Activated T-helper 1 cell treated with anti-CD3 and anti-CD28 coated beads, Interleukin-2, amount 50 U/mL, for 16 hours (primary cell): ENCODE measurements around the gene RGS12.

ENCODE experiments used
- DNase-seq, 2 donors: peaks; one replicate each; pipeline ENCODE4 v3.0.0-alpha.2; 2020; ENCODE audit warnings: low read depth in 1 of 2, low spot score in 1 of 2

Gene RGS12

DNA sequence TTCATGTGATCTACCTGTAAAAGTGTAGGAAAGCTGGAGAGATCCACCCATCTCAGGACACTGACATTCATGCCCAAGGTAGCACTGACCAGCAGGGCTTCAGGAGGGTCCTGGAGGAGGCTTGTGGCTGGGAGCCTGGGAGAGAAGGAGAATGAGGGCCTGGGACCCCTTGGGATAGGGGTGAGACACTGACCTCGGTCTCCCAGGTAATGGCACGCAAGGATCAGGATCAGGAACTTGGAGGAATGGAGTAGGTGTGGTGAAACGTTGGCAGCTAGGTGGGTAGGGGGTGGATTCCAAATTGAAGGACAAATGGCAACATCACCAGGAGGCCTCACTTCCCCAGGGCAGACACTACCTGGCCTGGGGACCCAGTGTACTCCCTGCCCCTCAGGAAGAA lies 12.4 kb upstream of the RGS12 start:
- no peak for DNase-seq

DNA sequence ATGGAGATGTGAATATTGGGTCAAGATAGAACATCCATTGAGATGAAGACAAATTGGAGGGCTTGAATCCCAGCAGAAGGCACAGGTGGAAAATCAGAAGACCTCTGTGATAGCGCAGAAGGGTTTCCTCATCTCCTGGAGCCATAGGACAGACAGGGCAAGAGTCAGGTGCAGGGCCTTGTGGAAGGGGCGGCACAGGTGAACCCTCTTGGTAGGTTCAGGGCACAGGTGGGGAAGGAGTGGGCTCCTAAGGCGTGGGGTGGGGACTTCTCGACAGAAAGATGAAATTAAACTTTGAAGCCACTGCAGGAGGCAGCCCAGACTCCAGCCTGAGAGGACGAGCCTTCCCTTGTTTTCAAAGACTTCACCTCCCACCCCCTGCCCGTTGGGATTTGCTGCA lies 9.3 kb upstream of the RGS12 start:
- DNase-seq: no peak

DNA sequence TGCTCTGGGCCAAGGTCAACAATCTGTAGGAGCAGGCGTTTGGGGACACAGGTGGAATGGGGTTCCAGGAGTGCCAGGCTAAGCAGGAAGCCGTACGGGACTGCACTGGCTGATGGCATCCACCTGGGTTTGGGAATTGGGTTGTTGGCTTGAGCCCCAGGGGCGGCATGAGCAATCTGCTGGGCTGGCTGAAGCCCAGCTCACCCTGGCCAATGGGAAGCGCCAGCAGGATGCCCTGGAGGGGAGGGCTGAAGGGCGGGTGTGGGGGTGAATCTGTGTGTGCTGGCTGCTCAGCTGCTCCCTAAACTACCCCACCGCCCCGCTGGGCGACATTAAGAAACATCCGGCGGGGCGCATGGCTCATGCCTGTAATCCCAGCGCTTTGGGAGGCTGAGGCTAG lies 8.9 kb upstream of the RGS12 start:
- no peak for DNase-seq

DNA sequence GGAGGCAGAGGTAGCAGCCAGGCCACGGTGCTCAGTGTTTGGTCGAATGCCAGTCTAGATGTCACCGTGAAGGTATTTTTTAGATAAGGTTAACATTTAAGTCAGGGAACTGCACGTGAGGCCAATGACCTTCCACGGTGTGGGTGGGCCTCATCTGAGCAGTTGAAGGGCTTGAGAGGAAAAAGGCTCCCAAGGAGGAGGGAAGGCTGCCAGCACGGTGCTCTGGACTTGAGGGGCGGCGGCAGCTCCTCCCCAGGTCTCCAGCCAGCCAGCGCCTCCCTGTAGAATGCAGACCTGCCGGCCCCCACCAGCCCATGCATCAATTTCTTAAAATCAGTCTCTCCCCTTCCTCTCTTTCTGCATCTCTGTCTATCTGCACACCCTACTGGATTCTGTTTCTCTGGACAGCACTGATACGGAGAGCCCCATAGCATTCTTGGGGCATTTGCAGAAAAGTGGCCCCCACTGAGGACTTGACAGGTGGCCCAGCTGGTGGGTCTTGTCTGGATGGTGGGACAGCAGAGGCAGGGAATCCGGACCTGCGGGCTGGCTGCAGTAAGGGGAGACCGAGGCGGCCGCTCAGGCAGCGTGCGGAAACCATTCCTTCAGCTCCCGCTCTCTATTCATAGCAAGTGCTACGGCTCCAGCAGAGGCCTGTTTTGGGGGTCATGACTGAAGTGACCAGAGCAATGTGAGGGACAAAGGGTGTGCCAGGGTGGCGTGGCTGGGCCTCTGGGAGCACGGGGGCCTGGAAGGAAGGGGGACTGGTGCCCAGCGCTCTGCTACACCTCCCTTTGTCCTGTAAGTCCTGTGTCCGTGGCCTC lies 7.9 kb upstream of the RGS12 start:
- DNase-seq: no peak

DNA sequence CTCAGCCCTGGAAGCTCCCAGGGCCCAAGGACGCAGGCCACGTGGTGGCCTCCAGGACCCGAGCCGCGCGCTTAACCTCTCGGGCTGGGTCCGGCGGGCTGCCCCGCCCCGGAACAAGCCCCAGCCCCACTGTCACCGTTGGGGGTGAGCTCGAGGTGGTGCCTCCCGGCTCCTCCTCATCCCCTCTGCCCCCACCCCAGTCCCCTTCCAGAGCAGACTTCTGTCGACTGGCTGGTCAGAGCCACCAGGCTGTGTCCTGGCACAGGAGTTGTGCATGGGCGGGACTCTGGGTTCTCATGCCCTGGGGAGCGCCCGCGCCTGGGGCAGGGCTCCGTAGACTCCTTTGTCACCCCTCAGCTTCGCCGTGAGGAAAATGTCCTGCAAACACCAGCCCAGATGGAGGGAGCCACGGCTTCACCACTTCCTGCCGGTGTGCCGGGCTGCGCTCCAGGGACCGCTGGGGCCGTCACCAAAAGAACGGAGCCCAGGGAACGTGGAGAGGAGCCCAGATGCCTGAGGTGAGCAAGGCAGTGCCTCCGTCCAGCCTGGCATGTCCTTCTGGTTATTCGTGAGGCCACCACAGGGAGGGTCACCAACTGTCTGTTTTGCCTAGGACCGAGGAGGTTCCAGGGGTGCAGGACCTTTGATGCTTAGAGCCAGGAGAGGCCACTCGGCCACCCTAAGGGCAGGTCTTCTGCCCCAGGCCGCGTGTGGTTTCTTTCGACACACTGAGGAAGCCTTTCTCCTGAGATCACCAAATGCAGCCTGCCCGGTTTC lies 7.1 kb upstream of the RGS12 start:
- DNase-seq: no peak

DNA sequence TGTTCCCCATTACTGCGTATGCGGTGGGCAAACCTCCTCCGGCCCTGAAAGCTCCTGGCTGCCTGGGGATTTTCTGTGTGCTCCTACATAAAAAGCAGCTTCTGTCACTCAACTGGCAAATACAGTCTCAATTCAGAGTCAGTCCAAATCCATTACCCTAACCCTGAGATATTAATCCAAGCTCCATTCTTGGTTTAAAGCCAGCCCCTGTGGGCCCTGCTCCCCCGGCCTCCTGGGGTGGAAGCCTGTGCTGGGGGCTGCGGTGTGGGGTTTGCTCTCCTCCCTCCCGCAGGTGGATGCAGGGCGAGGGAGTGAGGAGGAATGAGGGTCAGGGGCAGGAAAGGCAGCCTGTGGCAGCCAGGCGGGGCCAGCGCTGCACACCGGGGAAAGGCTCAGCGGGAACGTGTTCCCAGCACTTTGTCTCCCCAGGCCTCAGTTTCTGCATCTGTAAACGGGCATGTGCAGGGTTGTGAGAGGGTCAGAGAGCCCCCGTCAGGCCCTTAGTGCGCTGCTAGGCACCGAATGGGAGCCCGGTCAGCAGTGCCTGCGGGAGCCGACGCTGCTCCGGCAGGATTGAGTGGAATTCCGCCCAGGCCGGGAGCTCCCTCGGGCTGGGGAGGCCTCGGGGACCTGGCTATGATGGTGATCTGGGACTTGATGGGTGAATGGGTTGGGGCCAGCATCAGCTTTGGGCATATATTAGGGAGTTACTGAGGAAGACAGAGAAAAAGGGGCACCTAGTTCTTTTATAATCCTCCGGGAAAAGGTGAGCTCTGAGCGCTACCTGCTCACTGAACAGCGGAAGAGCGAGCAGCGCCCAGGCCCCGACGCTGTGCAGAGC lies 6.3 kb upstream of the RGS12 start:
- no peak for DNase-seq

DNA sequence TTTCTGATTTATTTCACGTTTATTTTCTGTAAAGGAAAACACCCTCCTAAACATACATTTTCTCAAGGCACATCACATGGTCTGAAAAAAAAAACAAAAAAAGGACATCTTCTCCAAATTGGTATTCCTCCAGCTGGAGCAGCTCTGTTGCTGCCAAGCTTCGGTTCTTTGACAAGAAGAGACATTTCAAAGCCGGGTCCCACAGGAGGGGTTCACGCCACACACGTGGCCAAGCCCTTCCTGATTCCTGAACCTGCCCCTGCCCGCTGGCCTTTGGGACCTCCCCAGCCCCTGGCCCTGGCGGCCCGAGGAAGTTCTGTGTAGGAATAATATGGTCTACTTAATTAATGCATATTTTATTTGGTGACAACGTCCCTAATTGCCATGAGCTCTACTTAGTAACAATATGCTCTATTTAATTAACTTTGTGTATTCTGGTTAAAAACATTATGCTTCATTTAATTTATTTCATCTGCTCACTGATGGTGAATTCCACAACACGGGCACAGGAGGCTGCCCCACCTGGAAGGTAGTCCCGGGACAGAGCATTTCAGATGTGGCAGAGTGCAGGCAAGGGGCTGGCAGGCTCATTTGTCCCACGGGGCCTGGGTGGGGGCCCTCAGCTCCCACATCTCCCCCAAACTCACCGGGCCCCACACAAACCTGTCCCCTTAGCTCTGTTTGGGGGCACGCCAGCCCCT lies 5.4 kb upstream of the RGS12 start:
- no peak for DNase-seq

DNA sequence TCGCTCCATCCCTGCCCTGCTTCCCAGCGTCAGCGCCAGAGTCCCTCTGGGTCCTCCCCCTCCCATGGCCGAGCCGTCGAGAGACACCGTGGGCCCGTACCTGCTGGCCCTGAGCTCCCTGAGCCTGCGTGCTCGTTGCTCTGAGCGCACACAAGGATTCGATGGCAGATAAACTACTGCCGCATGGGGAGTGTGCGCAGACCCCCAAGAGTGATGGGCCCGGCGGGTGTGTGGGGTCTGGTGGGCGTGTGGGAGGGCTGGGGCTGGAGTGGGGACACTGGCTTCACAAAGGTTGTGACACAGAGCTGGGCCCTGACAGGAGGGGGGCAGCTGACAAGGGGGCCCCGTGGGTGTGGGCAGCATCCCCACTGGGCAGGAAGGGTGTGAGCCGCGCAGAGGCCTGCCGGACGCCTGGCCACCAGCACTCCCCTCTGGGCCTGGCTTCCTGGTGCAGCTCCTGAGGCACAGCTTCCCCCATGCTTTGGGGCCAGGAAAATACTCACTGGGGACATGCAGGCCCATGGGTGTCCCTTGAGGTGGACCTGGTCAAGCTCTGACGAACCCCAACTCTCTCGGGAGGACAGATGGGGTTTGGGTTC lies 4.8 kb upstream of the RGS12 start:
- DNase-seq: no peak

DNA sequence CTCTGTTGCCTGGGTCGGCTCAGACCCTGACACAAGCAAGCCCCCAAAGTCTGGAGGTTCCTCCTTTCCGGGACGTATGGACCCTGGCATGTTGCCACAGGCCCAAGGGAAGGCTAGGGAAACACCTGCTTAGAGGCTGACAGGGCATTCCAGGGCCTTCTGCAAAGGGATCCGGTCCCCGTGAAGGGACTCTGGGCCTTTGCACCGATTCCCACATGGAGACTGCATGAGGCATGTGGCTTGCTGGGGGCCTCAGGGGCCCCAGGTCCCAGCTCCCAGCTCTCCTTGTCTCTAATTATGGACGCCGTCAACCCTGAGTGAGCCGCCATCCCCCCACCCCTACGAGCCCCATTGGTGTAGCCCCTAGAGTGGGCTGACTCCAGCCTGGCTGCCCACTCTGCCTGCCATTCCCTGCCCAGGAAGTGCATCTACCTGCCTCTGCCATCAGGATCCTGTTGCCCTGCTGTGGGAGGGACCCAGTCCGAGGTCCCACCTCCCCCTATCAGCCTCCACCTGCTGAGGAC lies 4.2 kb upstream of the RGS12 start:
- no peak for DNase-seq

DNA sequence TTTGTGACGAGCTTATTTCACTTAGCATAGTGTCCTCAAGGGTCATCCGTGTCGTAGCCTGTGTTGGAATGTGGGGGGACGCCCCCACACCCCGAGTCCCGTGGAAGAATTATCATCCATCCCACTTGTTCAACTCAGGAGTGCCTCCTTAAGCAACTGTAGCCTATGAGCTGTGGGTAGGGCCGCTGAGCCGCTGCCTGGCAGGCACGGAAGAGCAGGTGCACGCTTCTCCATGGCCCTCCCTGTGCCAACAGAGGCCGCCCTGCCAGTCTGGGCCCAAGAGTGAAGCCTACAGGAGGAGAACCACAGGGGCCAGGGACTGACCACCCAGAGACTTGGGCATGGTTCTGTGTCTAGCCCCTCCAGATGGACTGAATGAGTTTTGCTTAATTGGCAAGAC lies 2.3 kb upstream of the RGS12 start:
- DNase-seq: no peak

DNA sequence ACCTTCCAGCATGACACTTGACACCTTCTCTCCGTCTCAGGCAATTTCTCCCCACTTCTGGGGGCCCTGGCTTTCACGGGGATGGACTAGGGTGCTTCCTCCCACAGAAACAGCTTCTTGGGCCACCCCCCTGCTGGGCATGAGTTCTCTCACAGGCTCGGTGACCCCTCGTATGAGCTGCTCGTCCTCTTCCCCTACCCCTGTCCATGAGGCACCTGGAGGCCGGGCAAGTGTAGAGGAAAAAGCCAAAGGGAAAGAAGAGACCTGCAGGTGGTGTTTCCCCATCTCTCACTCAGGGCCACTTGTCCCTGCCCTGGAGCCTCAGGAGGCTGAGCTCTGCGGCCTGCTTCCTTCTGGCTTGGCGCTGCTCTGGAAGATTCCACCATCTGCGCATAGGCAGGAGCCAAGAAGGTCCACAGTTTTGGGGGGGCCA lies 1.9 kb upstream of the RGS12 start:
- no peak for DNase-seq

DNA sequence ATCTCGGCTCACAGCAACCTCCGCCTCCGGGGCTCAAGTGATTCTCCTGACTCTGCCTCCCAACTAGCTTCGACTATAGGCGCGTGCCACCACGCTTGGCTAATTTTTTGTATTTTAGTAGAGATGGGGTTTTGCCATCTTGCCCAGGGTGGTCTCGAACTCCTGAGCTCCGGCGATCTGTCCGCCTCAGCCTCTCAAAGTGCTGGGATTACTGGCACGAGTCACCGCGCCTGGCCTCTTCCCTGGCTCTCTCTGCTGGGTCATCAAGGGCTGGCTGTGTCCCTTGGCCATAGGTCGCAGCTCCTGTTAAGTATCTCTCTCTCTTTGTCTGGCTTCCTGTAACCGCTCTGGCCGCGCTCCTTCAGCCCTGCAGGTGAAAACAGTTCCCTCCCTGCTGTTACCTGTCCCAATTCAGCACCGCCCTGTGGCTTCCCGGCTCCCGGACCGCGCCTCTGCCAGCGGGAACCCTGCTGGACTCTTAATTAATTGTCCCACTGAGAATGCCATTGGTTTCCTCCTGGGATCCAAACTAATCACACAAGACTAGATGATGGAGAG lies 1.3 kb upstream of the RGS12 start:
- no peak for DNase-seq

DNA sequence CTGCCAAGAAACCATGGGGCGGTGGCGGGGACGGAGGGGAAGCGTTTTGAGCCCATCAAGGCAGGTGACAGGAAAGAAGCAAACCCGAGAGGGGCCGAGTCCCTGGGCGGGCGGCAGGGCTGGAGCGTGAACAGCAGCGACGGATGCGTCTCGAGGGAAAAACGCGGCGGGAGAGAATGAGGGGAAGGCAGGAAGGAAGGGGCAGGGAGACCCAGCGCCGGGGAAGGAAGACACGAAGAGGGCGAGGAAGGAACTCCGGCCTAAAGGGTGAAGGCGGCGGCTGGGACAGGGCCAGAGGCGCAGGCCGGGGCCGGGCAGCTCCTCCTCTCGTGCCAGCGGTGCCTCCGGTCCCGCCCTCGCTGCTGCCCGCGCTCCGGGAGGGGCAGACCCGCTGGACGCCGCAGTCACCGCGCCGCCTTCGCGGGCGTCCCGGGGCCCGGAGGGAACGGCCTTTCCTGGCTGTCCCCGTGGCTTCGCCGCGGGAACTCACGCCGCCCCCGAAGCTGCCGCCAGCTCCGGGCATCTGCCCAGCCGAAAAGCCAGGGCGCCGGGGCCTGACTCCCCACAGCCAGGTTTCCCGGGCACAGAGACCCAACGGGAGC lies 751 bp upstream of the RGS12 start:
- no peak for DNase-seq

DNA sequence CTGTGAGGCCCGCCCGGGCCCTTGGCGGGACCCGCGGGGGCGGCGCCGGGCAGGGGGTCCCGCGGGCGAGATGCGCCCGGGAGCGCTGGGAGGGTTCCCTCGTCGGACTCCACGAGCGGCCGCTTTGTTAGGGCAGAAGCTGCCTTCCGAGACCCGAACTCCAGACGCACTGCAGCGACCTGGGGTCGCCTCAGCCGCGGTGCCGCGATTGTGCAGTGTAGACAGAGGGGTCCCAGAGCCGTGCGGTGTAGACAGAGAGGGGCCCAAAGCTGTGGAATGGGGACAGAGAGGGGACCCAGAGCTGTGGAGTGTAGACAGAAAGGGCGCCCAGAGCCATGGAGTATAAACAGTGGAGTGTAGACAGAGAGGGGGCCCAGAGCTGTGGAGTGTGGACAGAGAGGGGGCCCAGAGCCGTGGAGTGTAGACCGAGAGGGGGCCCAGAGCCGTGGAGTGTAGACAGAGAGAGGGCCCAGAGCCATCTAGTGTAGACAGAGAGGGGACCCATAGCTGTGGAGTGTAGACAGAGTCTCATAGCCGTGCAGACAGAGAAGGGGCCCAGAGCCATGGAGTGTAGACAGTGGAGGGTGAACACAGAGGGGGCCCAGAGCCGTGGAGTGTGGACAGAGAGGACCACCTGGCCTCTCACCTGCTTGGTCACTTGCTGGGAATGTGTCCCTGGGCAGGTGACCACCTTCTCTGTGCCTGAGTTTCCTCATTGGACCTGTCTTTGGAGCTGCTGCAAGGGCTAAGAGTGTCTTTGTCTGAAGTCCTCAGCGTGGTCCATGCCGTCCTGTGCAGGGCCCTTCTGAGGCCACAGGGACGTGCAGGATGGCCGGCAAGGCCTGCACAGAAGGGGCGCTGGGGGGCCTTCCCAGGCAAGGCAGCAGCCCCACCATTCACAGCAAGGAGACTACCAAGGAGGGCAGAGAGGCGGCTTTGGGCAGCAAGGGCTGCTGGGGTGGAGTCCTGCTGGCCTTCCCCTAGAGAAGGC lies 875 bp downstream of the RGS12 start:
- no peak for DNase-seq

DNA sequence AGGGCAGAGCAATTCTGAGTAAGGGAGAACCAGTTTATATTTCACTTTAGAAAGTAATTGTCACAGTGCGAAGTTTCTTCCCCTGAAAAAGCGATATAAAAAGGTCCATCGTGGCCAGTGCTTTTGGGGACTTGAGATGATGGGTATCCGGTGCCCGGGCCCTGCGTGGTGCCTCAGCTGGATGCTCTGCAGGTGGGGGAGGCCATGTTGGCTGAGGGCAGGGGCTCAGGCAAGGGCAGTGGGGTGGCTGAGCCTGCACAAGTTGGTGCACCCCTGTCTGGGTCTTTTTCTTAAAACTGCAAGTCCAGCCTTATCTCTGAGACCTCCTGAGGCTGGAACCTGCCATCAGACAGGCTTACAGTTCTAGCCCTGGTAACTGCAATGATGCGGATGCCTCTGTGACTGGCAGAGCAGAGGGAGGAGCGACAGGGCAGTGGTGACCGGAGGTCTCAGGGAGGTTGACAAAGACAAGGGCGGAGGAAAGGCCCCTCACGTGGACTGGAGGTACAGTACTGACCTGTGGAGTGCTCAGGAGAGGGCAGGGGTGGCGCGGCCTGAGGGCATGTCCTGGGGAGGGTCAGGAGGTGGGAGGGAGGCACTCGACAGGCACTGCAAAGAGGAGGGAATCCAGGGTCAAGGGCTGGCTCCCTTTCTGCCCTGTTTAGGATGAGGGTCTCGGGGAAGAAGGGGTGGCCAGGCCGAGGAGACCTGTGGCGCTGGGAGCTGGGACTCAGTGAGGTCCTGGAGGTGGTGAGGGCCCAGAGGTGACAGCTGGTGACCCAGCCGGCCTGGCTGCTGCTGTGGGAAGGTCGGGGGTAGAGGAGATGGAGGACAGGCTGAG lies 1.8 kb downstream of the RGS12 start:
- DNase-seq: no peak

DNA sequence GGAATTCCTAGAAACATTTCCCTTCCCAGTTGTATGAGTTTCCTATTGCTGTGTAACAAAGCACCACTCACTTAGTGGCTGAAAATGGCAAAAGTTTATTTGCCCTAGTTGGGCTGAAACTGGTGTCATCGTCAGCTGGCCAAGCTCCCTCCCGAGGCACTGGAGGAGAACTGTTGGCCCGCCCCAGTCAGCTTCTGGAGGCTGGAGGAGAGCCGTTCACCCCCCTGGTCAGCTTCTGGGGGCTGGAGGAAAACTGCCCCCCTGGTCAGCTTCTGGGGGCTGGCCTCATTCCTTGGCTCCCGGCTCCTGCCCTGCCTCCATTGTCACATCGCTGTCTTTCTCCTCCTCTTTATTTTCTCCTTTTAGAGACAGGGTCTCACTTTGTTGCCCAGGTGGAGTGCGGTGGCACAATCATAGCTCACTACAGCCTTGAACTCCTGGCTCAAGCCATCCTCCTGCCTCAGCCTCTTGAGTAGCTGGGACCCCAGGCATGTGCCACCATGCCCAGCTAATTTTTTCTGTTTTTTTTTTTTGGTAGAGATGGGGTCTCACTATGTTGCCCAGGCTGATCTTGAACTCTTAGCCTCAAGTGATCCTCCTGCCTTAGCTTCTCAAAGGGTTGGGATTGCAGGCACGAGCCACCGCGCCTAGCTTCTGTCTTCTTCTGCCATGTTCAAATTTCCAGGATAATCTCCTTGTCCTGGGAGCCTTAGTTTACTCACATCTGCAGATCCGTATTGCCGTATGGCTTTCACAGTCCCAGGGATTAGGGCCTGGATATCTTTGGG lies 3.2 kb downstream of the RGS12 start:
- no peak for DNase-seq

DNA sequence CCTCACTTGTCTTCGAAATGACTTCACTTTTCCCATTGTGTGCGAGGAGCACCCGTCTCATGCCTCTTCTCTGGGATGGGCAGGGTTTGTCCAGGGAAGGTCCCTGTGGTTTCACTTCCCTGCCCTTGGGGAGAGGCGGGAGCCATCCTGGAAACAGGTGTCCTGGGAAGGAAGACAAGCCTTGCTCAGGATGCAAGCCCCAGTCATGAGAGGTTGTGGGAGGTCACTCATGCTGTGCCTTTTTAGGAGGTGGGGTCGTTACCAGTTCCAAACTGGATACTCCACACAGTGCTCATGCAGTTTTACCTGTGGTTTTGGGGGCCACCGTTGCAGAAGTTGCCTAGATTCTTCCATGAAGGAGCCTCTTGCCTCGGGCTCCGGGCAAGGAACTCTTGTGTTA lies 3.8 kb downstream of the RGS12 start:
- DNase-seq: no peak
